Measurements from ENCODE around the gene DSC1. TPM values are rescaled to one million over a fixed set of nuclear protein-coding genes. Genes with fewer than 3 reads are reported as not detected.

The DSC1 gene
- total and polyA plus RNA-seq, 4 experiments from 2014 or later = 0.62 to 3.9 (median 2.7) TPM

- Histone ChIP-seq H3K9me3 (ENCODE audit: control insufficient read depth in 1 of 2, low read length in 2 of 2) (no peaks in the 10 kb centered on the region), H3K4me3 (ENCODE audit: low read length in 2 of 2) (no peak overlapping the region), H3K27me3 (ENCODE audit: insufficient read depth, low read length) (no peaks in the 10 kb centered on the region), H3K27ac (ENCODE audit: low read depth, low read length) (no peak overlapping the region), H3K36me3 (ENCODE audit: insufficient read depth, low read length) (no peaks in the 10 kb centered on the region), H3K4me1 (ENCODE audit: insufficient read depth, low read length) (no peaks in the 10 kb centered on the region)
- Mint-ChIP-seq H3K27me3 (no peaks in the 10 kb centered on the region), H3K9me3 (peaks cover 0 to 12% (median 3%) of the 10 kb centered on the region in 8 donors), H3K27ac (no peak overlapping the region), H3K36me3 (no peaks in the 10 kb centered on the region), H3K4me1 (no peaks in the 10 kb centered on the region), H3K4me3 (no peak overlapping the region)
- CTCF ChIA-PET (ENCODE audit: partially characterized antibody) = no interaction called here
- POLR2A ChIA-PET (ENCODE audit: partially characterized antibody) = no interaction called here
- intact Hi-C loops (cut with micrococcal nuclease) = no loop called here
- DNase-seq = no peak
Observed at GRCh38 chr18:31205273-31205672, 42.6 kb upstream of the DSC1 start.

- no peaks in the 10 kb centered on the region for H3K27me3 ChIP-seq (ENCODE audit: insufficient read depth, low read length)
- CTCF ChIA-PET (ENCODE audit: partially characterized antibody) = no interaction called here
- H3K9me3 Mint-ChIP-seq = peaks cover 0 to 12% (median 3%) of the 10 kb centered on the region in 8 donors
- H3K27ac Mint-ChIP-seq = no peak overlapping the region
- H3K9me3 ChIP-seq (ENCODE audit: control insufficient read depth in 1 of 2, low read length in 2 of 2) = no peaks in the 10 kb centered on the region
- intact Hi-C loops (cut with micrococcal nuclease) = no loop called here
- H3K27ac ChIP-seq (ENCODE audit: low read depth, low read length) = no peak overlapping the region
- no peaks in the 10 kb centered on the region for H3K36me3 Mint-ChIP-seq
- no peaks in the 10 kb centered on the region for H3K27me3 Mint-ChIP-seq
- H3K36me3 ChIP-seq (ENCODE audit: insufficient read depth, low read length) = no peaks in the 10 kb centered on the region
- H3K4me1 ChIP-seq (ENCODE audit: insufficient read depth, low read length) = no peaks in the 10 kb centered on the region
- H3K4me1 Mint-ChIP-seq = no peaks in the 10 kb centered on the region
- no peak overlapping the region for H3K4me3 ChIP-seq (ENCODE audit: low read length in 2 of 2)
- POLR2A ChIA-PET (ENCODE audit: partially characterized antibody) = no interaction called here
- no peak overlapping the region for H3K4me3 Mint-ChIP-seq
- DNase-seq = no peak
Observed at GRCh38 chr18:31204833-31205232, 42.2 kb upstream of the DSC1 start.

GRCh38 chr18:31204166-31204565 is 41.5 kb upstream of the DSC1 start:
- Histone ChIP-seq H3K9me3 (ENCODE audit: control insufficient read depth in 1 of 2, low read length in 2 of 2) (no peaks in the 10 kb centered on the region), H3K27ac (ENCODE audit: low read depth, low read length) (no peak overlapping the region), H3K36me3 (ENCODE audit: insufficient read depth, low read length) (no peaks in the 10 kb centered on the region), H3K27me3 (ENCODE audit: insufficient read depth, low read length) (no peaks in the 10 kb centered on the region), H3K4me1 (ENCODE audit: insufficient read depth, low read length) (no peaks in the 10 kb centered on the region), H3K4me3 (ENCODE audit: low read length in 2 of 2) (no peak overlapping the region)
- ChIA-PET POLR2A (ENCODE audit: partially characterized antibody) (no interaction called here), CTCF (ENCODE audit: partially characterized antibody) (no interaction called here)
- no peaks in the 10 kb centered on the region for H3K36me3 Mint-ChIP-seq
- H3K4me3 Mint-ChIP-seq = no peak overlapping the region
- H3K27me3 Mint-ChIP-seq = no peaks in the 10 kb centered on the region
- DNase-seq = no peak
- no peak overlapping the region for H3K27ac Mint-ChIP-seq
- intact Hi-C loops (cut with micrococcal nuclease) = no loop called here
- H3K4me1 Mint-ChIP-seq = no peaks in the 10 kb centered on the region
- H3K9me3 Mint-ChIP-seq = peaks cover 0 to 14% (median 5%) of the 10 kb centered on the region in 8 donors

GRCh38 chr18:31203794-31204148 is 41.1 kb upstream of the DSC1 start:
- no peaks in the 10 kb centered on the region for H3K9me3 ChIP-seq (ENCODE audit: control insufficient read depth in 1 of 2, low read length in 2 of 2)
- ChIA-PET CTCF (ENCODE audit: partially characterized antibody) (no interaction called here), POLR2A (ENCODE audit: partially characterized antibody) (no interaction called here)
- Mint-ChIP-seq H3K4me3 (no peak overlapping the region), H3K36me3 (no peaks in the 10 kb centered on the region), H3K27me3 (no peaks in the 10 kb centered on the region), H3K4me1 (no peaks in the 10 kb centered on the region), H3K27ac (no peak overlapping the region), H3K9me3 (peaks cover 0 to 14% (median 5%) of the 10 kb centered on the region in 8 donors)
- DNase-seq = no peak
- H3K4me3 ChIP-seq (ENCODE audit: low read length in 2 of 2) = no peak overlapping the region
- H3K27ac ChIP-seq (ENCODE audit: low read depth, low read length) = no peak overlapping the region
- no peaks in the 10 kb centered on the region for H3K4me1 ChIP-seq (ENCODE audit: insufficient read depth, low read length)
- no peaks in the 10 kb centered on the region for H3K36me3 ChIP-seq (ENCODE audit: insufficient read depth, low read length)
- no peaks in the 10 kb centered on the region for H3K27me3 ChIP-seq (ENCODE audit: insufficient read depth, low read length)
- intact Hi-C loops (cut with micrococcal nuclease) = no loop called here

GRCh38 chr18:31203096-31203793 is 40.6 kb upstream of the DSC1 start:
- H3K27ac ChIP-seq (ENCODE audit: low read depth, low read length) = no peak overlapping the region
- no peak overlapping the region for H3K4me3 ChIP-seq (ENCODE audit: low read length in 2 of 2)
- H3K27me3 ChIP-seq (ENCODE audit: insufficient read depth, low read length) = no peaks in the 10 kb centered on the region
- no peak for DNase-seq
- H3K27me3 Mint-ChIP-seq = no peaks in the 10 kb centered on the region
- no peaks in the 10 kb centered on the region for H3K9me3 ChIP-seq (ENCODE audit: control insufficient read depth in 1 of 2, low read length in 2 of 2)
- intact Hi-C loops (cut with micrococcal nuclease) = no loop called here
- POLR2A ChIA-PET (ENCODE audit: partially characterized antibody) = no interaction called here
- CTCF ChIA-PET (ENCODE audit: partially characterized antibody) = no interaction called here
- H3K4me3 Mint-ChIP-seq = no peak overlapping the region
- no peaks in the 10 kb centered on the region for H3K36me3 Mint-ChIP-seq
- H3K36me3 ChIP-seq (ENCODE audit: insufficient read depth, low read length) = no peaks in the 10 kb centered on the region
- H3K27ac Mint-ChIP-seq = no peak overlapping the region
- peaks cover 0 to 1% (median 0%) of the 10 kb centered on the region in 4 donors for H3K4me1 Mint-ChIP-seq
- peaks cover 0 to 14% (median 6%) of the 10 kb centered on the region in 8 donors for H3K9me3 Mint-ChIP-seq
- no peaks in the 10 kb centered on the region for H3K4me1 ChIP-seq (ENCODE audit: insufficient read depth, low read length)

GRCh38 chr18:31199190-31199769 is 36.6 kb upstream of the DSC1 start:
- no peak for DNase-seq
- H3K4me3 ChIP-seq (ENCODE audit: low read length in 2 of 2) = no peak overlapping the region
- H3K27me3 Mint-ChIP-seq = no peaks in the 10 kb centered on the region
- H3K27ac ChIP-seq (ENCODE audit: low read depth, low read length) = no peak overlapping the region
- no peaks in the 10 kb centered on the region for H3K27me3 ChIP-seq (ENCODE audit: insufficient read depth, low read length)
- H3K4me1 ChIP-seq (ENCODE audit: insufficient read depth, low read length) = no peaks in the 10 kb centered on the region
- H3K4me1 Mint-ChIP-seq = peaks cover 0 to 1% (median 0%) of the 10 kb centered on the region in 4 donors
- intact Hi-C loops (cut with micrococcal nuclease) = no loop called here
- no peaks in the 10 kb centered on the region for H3K36me3 ChIP-seq (ENCODE audit: insufficient read depth, low read length)
- H3K27ac Mint-ChIP-seq = no peak overlapping the region
- H3K36me3 Mint-ChIP-seq = no peaks in the 10 kb centered on the region
- H3K4me3 Mint-ChIP-seq = no peak overlapping the region
- H3K9me3 ChIP-seq (ENCODE audit: control insufficient read depth in 1 of 2, low read length in 2 of 2) = no peaks in the 10 kb centered on the region
- ChIA-PET POLR2A (ENCODE audit: partially characterized antibody) (no interaction called here), CTCF (ENCODE audit: partially characterized antibody) (no interaction called here)
- peaks cover 0 to 13% (median 5%) of the 10 kb centered on the region in 8 donors for H3K9me3 Mint-ChIP-seq

GRCh38 chr18:31197676-31198075 is 35.0 kb upstream of the DSC1 start:
- POLR2A ChIA-PET (ENCODE audit: partially characterized antibody) = no interaction called here
- H3K4me3 ChIP-seq (ENCODE audit: low read length in 2 of 2) = no peak overlapping the region
- Mint-ChIP-seq H3K27me3 (no peaks in the 10 kb centered on the region), H3K27ac (no peak overlapping the region), H3K9me3 (peaks cover 0 to 13% (median 5%) of the 10 kb centered on the region in 8 donors), H3K4me3 (no peak overlapping the region), H3K36me3 (no peaks in the 10 kb centered on the region), H3K4me1 (peaks cover 0 to 1% (median 0%) of the 10 kb centered on the region in 4 donors)
- H3K27me3 ChIP-seq (ENCODE audit: insufficient read depth, low read length) = no peaks in the 10 kb centered on the region
- intact Hi-C loops (cut with micrococcal nuclease) = no loop called here
- CTCF ChIA-PET (ENCODE audit: partially characterized antibody) = no interaction called here
- H3K4me1 ChIP-seq (ENCODE audit: insufficient read depth, low read length) = no peaks in the 10 kb centered on the region
- no peaks in the 10 kb centered on the region for H3K36me3 ChIP-seq (ENCODE audit: insufficient read depth, low read length)
- no peaks in the 10 kb centered on the region for H3K9me3 ChIP-seq (ENCODE audit: control insufficient read depth in 1 of 2, low read length in 2 of 2)
- DNase-seq = no peak
- no peak overlapping the region for H3K27ac ChIP-seq (ENCODE audit: low read depth, low read length)

Data from CD4-positive, alpha-beta memory T cell (primary cell).